Measurements from ENCODE around the gene TRPM7. TPM values are rescaled to one million over a fixed set of nuclear protein-coding genes. Genes with fewer than 3 reads are reported as not detected.

TRPM7 gene, protein sequence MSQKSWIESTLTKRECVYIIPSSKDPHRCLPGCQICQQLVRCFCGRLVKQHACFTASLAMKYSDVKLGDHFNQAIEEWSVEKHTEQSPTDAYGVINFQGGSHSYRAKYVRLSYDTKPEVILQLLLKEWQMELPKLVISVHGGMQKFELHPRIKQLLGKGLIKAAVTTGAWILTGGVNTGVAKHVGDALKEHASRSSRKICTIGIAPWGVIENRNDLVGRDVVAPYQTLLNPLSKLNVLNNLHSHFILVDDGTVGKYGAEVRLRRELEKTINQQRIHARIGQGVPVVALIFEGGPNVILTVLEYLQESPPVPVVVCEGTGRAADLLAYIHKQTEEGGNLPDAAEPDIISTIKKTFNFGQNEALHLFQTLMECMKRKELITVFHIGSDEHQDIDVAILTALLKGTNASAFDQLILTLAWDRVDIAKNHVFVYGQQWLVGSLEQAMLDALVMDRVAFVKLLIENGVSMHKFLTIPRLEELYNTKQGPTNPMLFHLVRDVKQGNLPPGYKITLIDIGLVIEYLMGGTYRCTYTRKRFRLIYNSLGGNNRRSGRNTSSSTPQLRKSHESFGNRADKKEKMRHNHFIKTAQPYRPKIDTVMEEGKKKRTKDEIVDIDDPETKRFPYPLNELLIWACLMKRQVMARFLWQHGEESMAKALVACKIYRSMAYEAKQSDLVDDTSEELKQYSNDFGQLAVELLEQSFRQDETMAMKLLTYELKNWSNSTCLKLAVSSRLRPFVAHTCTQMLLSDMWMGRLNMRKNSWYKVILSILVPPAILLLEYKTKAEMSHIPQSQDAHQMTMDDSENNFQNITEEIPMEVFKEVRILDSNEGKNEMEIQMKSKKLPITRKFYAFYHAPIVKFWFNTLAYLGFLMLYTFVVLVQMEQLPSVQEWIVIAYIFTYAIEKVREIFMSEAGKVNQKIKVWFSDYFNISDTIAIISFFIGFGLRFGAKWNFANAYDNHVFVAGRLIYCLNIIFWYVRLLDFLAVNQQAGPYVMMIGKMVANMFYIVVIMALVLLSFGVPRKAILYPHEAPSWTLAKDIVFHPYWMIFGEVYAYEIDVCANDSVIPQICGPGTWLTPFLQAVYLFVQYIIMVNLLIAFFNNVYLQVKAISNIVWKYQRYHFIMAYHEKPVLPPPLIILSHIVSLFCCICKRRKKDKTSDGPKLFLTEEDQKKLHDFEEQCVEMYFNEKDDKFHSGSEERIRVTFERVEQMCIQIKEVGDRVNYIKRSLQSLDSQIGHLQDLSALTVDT (N-terminal part only)
- total RNA-seq: 10 to 100 TPM; 32.2 to 53.7 (median 42.6) TPM
- polyA plus RNA-seq: 10 to 100 TPM in 1 of 3 donors, 1 to 10 TPM in 2; 3.7 to 12.3 (median 7.2) TPM

DNA sequence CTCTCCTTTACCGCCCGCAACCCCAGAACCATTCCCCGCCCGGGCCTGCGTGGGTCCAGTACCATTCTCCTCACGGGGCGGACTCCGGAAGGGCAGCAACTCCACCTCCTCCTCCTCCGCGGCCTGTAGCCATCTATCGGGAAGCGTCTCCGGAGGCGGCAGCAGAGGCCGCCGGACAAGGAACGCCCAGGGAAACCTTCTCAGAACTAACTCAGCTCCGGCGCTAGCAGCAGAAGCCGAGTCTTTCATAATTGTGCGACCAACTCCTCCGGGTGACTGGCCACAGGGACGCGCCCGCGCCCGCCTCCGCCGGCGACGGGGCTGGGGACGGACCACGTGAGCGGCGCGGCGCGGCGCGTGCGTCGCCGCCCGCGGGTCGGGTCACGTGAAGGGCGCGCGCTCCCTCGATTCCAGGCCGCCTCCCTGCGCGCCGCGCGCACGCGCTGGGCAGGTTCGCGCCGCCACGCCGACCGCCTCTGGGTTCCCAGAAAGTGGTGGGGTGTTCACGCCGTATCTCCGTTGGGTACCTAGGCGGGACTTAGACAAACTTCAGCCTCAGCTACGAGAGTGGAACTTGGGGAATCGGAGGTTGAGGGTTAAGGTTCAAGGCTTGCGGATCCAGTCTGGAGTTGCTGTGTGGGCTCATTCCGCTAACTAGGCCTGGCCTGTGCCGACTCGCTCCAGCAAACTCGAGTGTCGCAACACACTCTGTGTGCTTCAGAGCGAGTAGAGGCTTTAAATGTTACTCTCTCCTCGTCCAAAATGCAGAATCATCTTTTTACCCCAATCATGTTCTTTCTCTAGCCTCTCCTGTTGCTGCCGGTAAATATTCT is at the start of gene TRPM7:
TSS of gene TRPM7 (minus strand) at position 329 of the 833 bp plus-strand sequence. CDS start at position 65, 264 bp downstream.
- DNase-seq: peak; percentile 93
- H3K4me3 ChIP-seq: peak within 1 kb of the TSS; percentile 65 to 90 (median 76)
- peaks cover 0 to 9% (median 0%) of the 10 kb centered on the region in 4 donors for H3K36me3 ChIP-seq
- TF ChIP-seq EP300 (IDR thresholded peaks at IDR 0.05) (no peak), POLR2A (IDR thresholded peaks at IDR 0.05) (peak; percentile 29 to 51), POLR2AphosphoS5 (IDR thresholded peaks at IDR 0.05) (peak; percentile 78 to 94 (median 90))
- TF ChIP-seq, protein P1, sequence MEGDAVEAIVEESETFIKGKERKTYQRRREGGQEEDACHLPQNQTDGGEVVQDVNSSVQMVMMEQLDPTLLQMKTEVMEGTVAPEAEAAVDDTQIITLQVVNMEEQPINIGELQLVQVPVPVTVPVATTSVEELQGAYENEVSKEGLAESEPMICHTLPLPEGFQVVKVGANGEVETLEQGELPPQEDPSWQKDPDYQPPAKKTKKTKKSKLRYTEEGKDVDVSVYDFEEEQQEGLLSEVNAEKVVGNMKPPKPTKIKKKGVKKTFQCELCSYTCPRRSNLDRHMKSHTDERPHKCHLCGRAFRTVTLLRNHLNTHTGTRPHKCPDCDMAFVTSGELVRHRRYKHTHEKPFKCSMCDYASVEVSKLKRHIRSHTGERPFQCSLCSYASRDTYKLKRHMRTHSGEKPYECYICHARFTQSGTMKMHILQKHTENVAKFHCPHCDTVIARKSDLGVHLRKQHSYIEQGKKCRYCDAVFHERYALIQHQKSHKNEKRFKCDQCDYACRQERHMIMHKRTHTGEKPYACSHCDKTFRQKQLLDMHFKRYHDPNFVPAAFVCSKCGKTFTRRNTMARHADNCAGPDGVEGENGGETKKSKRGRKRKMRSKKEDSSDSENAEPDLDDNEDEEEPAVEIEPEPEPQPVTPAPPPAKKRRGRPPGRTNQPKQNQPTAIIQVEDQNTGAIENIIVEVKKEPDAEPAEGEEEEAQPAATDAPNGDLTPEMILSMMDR (IDR thresholded peaks at IDR 0.05): no peak
- H3K9me3 ChIP-seq: no peaks in the 10 kb centered on the region
- WGBS, 2 donors: 0% methylated on average over 80 of the region's 80 CpGs
- H3K27ac ChIP-seq: peak within 1 kb of the TSS; percentile 94 to 97 (median 96)
- intact Hi-C loops (cut with DNase I): loop anchor here (2.0 to 10.0 kb wide), 2 partner anchors 78 to 332 kb away; partner anchors contain the start of genes GABPB1 and SPPL2A
- peaks cover 0 to 36% (median 31%) of the 10 kb centered on the region in 4 donors for H3K4me1 ChIP-seq
- H3K27me3 ChIP-seq: no peaks in the 10 kb centered on the region

DNA sequence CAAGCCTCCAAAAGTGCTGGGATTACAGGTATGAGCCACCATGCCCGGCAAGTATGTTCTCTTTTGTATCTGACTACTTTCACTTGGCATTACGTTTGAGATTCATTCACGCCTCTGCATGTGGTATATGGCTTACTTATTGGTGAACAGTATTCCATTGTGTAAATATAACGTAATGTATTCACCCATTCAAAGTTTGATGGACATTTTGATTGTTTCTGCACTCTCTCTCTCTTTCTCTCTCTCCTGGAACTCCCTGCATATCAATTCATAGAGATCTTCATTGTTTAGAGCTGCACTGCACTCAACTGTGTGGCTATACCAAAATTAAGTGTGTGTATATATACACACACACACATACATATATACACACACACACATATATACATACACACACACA is 48.6 kb upstream of the TRPM7 start:
- peaks cover 3 to 87% (median 33%) of the 10 kb centered on the region in 4 donors for H3K36me3 ChIP-seq
- WGBS, 2 donors: 69 to 74% methylated on average over 4 of the region's 4 CpGs
- no peak for DNase-seq

DNA sequence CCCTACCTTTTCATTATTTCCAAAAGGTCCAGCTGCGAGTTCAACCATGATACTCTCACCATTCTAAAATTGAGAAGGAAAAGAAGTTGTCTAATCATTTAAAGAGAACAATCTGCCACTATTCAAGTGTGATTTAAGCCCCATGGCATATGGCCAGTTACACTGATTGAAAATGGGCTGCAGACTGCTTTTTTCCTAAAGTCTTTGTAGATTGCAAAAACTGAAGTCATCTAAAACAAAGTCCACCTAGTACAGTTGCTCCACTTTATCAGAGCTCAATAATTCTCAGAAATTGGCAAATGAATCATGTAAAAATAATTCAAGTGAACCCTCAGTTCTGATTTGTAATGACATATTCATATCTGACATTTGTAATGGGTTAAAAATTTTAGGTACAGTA is 39.7 kb upstream of the TRPM7 start:
- Histone ChIP-seq H3K4me3 (no peak overlapping the region), H3K36me3 (peaks cover 6 to 79% (median 17%) of the 10 kb centered on the region in 4 donors), H3K4me1 (no peaks in the 10 kb centered on the region), H3K27ac (no peak overlapping the region), H3K27me3 (no peaks in the 10 kb centered on the region), H3K9me3 (no peaks in the 10 kb centered on the region)
- intact Hi-C loops (cut with DNase I): no loop called here
- no peak for TF ChIP-seq POLR2AphosphoS5 (IDR thresholded peaks at IDR 0.05)
- no peak for TF ChIP-seq EP300 (IDR thresholded peaks at IDR 0.05)
- no peak for TF ChIP-seq POLR2A (IDR thresholded peaks at IDR 0.05)
- TF ChIP-seq, protein P1 (IDR thresholded peaks at IDR 0.05): no peak
- 88 to 97% methylated on average over 1 of the region's 1 CpG for WGBS, 2 donors
- DNase-seq: no peak

More for the DNA sequence above, 48.6 kb upstream of the TRPM7 start:
- Histone ChIP-seq H3K27ac (no peak overlapping the region), H3K4me1 (no peaks in the 10 kb centered on the region), H3K27me3 (no peaks in the 10 kb centered on the region), H3K9me3 (no peaks in the 10 kb centered on the region), H3K4me3 (no peak overlapping the region)
- intact Hi-C loops (cut with DNase I): no loop called here
- TF ChIP-seq, protein P1 (IDR thresholded peaks at IDR 0.05): no peak
- TF ChIP-seq EP300 (IDR thresholded peaks at IDR 0.05): no peak
- TF ChIP-seq POLR2A (IDR thresholded peaks at IDR 0.05): no peak
- no peak for TF ChIP-seq POLR2AphosphoS5 (IDR thresholded peaks at IDR 0.05)
